Measurements from ENCODE around the gene NCKAP5.

NCKAP5 gene

DNA sequence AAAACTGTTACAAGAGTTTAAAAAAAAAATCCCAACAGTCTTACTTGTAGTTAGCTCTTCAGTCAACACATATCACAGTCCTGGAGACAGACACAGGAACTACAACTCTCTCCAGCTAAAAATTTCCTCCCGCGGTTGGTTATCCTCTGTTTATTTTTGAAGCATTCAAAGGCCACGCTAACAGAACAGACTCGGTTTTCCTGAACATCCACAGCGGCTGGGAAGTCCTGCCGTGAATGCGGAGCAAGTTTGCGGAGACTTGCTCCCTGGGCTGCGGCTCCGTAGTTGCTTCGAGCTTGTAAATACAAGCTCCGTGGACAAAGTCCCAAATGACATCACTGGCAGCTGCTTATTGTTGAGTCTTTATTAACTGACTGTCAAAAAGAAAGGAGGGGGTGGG lies at the start of gene NCKAP5:
Gene NCKAP5 (minus strand): TSS at position 292 of the 400 bp plus-strand sequence. CDS start 50,937 bp downstream, outside the sequence.
- DNase-seq, result peak; percentile 61

DNA sequence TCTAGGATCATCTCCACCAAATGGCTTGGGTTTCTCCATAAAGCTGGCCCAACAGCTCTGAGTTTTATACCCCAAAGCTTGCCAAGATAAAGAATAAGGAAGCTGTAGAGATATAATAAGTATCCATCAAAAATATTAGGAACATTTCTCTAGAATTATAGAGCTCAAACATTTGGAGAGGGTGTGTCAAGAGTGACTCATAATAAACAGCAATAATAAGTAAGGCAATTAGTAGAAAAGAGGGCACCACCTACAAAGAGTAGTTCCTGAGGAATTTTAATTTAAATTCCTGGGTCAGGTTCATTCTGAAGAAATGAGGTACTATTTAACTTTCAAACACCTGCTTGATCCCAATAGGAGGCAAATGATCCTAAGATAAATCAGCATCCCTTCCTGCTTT lies 41.4 kb upstream of the NCKAP5 start:
- DNase-seq, result no peak

DNA sequence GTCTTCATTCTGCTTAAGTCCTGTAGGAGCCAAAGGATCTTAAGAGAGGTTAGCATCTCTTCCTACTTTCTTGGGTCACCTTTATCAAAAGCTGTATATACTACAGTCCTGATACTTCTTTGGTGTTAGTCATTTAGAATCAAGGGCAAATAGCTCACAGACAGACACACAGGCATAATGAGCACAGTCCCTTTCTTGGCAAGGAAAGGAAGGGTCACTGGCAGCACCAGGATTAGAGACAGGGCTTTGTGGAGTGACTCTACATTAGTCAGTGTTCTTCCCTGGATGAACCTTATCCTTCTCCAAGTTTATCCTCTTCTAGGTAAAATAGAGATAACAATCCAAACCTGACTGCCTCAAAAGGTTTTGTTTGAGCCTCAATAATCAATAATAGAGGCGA lies 40.0 kb upstream of the NCKAP5 start:
- DNase-seq, result no peak

DNA sequence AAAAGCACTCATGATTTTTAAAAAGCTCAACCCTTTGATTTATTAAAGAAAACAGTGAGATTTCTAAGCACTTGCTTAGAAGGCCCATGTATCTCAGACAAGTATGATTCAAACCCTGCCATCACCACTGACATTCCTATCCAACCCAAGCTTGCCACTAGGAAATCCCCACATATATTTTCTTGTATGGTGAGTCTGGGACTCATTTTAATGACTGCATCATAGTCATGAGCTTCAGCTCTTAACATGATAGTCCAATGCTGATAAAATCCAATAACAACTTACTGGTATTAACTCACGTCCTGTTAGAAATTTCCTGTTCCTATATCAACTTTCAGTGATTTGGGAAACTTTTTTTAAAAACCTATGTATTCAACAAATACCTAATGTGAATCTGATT lies 39.4 kb upstream of the NCKAP5 start:
- DNase-seq, result no peak

DNA sequence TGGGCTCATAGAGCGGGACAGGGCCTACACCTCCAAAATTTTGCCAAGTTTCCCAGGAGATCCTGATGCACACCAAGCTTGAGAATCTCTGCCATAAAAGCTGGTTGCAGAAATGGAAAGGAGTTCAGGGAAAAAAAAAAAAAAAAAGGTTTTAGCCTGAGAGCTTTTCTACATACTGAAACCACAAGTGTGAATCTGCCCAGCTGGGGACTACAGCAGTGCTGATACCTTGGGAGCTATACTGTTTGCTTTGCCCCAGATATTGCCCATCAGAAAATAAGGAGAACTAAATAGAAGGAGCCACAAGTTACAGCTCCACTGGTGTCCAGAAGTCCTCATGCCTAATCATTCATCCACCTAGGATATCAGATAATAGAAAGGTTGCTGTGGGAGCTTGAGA lies 38.4 kb upstream of the NCKAP5 start:
- no peak for DNase-seq

DNA sequence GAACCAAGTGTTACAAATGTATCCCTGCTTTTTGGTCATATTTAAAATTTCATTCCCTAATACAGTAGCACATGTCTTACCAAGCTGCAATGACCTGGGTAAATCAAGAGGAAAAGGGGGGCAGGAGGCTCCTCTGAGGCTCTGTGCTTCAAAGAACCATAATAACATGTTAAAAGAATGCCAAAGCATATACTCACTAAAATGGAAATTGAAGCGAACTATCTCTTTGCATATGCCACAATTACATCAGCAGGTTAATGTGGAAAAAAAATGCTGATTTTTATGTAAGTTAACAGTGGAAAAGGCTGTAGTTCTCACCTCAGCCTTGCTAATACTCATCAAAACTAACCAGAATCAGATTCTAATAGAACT lies 37.5 kb upstream of the NCKAP5 start:
- DNase-seq, result no peak

DNA sequence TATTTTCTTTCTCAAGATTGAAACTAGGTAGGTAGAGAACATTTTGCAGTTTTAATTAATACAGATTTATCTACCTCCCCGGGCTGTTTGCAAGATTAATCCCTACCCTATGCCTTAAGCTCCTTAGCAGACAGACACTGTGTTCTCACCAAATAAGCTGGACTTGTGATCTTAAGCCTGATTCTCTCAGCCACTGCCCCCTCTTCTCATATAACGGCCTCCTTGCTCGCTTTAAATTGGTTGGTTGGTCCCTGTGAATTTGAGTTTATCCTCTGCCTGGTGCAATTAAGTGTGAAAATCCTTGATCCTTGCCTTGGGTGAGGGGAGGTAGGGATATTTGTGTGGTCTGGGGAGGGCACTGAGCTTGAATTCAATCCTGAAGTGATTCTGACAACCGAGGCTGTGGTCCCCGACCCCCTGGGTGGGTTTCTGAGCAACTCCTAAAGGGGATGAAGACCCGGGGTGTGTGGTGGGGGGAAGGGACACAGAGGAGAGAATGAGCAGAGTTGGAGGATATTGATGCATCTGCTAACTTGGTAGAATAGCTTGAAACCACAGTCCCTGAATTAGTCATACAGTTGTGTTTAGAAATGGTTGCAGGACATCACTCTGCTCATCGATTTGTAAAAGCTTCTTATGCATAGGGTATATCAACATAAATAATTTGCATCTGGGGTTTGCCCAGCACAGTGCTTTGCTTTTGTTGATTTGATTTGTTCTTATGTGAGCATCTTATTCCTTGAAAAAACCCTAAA lies 36.9 kb upstream of the NCKAP5 start:
- no peak for DNase-seq

DNA sequence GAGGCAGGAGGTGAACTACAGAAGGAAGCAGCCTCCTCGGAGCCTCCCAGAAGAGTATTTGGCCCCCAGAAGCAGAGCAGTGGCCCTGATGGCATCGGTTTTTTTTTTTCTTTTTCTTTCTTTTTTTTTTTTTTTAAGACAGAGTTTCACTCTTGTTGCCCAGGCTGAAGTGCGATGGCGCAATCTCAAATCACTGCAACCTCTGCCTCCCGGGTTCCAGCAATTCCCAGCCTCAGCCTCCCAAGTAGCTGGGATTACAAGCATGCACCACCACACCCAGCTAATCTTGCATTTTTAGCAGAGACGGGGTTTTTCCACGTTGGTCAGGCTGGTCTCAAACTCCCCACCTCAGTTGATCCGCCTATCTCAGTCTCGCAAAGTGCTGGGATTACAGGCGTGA lies 34.8 kb upstream of the NCKAP5 start:
- no peak for DNase-seq

DNA sequence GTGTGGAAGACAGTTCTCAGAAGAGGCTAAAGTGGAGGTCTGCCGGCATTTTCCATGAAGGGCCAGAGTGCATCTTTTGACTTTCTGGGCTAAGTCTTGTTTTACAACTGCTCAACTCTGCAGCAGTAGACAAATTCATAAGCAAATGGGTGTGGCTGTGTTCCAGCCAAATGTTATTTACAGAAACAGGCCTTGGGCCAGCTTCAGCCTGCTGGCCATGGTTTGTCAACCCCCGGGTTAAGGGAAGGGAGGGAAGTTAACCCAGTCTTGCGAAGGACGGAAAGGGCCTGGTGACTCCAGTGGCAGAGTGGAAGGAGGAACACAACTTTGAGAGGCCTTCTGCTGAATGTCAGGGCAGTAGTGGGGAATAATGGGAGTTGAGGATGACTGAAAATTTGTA lies 34.3 kb upstream of the NCKAP5 start:
- DNase-seq, result no peak

DNA sequence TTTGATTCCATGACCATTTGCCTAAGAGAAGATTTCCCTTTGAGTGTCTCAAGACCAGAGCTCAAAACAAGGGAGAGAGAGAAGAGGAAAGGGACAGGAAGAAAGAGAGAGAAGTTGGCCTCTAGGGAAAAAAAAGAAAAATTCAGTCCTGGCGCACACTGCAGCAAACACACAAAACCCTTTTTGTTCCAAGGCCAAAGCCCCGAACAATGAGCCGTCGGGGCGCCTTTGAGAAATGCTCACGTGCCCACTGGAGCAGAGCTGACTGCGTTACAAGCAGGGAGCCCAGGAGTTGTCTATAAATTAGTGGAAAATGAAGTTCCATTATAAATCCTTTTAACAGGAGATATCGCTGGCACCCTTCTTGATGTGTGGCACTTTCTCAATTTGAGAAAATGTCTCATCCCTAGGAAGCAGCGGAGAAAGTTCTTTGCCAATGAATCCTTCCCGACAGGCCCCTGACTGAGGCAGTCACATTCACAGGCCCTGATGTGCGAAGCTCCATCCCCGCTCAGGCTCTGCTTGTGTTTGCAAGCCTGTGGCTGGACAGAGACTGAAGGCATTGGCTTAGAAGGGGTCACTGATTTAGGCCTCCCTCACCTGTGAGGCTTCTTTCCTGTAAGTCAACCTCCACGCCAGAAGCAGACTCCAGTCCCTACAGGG lies 32.1 kb upstream of the NCKAP5 start:
- DNase-seq, result no peak

DNA sequence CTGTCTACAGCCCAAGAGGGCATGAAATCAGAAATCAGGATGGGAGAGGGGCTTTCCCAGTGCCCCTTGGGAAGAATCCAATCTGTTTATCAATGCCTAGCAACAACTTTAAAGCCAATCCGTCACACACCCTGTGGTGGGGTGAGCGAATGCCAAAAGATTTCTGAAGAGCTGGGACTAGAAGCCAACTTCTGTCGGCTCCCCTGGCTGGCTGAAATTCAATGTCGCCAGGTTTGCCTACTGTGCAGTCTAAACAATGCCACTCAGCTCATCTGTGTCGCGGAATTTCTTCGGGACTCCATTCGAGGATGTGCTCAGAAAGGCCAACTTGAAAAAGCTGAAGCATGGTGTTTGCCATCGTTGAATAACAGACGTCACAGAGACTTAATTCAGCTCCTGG lies 31.5 kb upstream of the NCKAP5 start:
- no peak for DNase-seq

DNA sequence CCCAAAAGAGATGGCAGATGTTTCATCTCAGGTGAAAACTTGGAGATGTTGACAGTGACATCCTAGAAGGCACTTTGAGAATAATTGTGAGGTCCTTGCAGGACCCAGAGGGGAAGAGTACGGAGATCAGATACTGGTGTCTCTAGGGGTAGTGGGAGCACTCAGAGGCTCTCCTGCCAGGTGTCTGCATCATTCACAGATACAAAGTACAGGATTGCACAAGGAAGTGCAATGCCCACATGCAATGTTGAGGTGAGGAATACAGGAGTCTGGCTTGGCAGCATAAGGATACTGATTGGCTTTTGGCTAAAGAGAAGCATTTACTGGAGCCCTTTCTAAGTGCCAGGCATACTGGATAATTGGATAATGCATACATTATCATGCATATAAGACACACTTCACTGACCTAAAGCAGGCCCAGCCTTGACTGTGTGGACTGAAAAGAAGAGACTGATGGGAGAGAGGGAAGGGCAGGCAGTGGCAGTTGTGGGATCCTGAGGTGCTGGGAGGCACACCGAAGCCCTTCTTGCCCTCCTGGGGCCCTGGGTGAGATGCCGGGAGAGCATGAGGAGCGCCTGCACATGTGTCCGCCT lies 31.0 kb upstream of the NCKAP5 start:
- DNase-seq, result no peak

DNA sequence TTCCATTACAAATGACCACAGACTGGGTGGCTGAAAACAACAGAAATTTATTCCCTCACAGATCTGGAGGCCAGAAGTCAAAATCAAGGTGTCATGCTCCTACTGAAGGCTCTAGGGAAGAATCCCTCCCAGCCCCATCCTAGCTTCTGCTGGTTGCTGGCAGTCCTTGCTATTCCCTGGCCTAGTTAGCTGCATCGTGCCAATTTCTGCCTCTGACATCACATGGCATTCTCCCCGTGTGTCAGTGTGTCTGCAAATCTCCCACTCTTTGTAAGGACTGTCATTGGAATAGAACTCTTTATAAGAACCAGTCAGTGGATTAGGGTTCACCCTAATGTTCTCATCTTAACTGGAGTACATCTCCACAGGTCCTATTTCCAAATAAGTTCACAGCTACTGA lies 30.5 kb upstream of the NCKAP5 start:
- no peak for DNase-seq

DNA sequence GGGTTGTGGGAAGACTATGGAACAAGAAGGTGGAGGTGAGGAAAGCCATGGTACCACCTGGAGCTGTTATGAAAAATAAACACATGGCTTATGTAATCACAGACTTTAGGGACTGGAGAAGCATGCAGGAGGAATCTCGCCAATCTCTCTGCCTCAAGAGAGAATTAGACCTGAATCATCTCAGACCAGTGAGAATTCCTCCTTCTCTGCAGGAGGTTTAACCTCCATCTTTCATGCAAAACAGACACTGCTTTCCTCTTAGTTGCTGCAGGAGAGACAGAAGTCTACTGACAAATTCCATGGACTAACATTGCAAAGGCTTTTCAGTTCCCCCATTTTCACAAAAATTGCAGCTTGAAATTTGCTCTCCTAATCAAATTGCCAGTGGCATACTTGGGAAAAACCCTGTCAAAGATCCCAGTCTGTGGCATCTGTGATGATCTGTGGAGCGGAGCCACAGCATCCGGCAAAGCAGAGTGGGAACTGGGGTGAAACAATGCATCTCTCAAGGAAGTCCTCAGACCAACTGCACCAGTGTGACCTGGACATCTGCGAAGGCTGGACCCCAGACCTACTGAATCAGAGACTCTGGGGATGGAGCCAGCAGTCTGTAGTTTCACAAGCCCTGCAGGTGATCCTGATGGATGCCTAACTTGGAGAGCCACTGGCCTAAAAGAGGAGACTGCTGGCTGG lies 28.6 kb upstream of the NCKAP5 start:
- DNase-seq, result no peak

DNA sequence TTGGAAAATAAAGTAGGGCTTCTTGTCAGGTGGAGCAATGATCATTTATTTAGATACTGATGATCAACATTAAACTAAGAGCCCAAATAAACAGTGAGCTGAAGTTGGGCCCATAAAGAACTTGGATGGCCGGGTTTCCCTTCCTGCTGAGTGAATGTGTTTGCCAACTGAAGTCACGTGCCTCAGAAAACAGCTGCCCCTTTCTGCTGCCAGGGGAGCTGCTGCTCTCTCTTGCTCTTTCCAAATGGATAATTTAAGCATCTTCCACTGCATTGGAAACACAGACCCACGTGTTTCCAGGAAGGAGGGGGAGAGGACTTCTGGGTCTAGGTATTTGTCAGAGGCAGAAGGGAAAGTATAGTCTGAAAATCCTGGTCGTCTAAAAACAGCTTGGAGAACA lies 22.9 kb upstream of the NCKAP5 start:
- peak; percentile 88 for DNase-seq

DNA sequence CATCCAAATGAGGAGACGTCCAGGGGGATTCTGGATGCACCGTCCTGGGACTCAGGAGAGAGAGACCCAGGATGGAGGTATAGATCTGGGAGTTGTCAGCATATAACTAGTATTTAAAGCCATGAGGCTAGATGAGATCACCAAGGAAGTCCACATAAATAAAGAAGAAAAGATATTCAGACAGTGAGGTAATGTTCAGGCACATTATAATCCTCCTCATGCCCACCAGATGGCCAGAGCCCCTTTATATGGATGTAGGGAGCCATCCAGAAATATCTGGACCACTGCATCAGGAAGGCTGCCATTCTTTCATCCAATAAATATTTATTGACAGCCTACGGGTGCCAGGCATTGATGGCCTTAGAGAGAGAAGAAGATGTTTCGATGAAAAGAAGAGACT lies 21.2 kb upstream of the NCKAP5 start:
- no peak for DNase-seq

DNA sequence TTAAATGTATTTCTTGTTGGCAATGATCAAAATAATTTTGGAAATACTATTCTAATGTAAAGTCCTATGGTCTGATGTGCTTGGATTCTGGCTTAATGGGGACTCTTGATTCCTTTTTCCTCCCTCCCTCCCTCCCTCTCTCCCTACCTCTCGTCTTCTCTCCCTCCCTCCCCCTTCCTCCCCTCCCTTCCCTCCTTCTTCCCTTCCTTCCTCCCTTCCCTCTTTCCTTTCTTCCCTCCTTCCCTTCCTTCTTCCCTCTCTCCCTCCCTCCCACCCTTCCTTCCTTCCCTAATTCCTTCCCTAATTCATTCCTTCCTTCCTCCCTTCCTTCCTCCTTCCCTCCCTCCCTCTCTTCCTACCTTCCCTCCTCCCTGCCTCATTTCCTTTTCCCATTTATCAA lies 19.9 kb upstream of the NCKAP5 start:
- no peak for DNase-seq

DNA sequence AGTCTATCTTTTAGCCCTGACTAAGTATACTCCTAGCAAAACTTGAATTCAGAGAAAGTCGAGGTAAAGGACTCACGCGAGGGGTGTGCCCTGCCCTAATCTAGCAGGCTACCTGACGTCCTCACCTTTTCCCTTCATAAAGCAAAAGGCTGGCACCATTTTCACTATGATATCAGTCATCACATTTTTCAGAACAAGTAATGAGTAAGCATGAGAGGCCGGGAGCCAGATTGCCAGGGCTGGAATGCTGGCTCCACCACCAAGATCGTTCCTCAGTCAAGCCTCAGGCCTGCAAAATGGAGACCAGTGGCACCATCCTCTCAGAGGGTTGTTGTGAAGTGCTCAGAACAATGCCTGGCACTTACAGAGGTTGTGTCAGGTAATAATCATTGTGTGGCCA lies 18.7 kb upstream of the NCKAP5 start:
- DNase-seq, result no peak

DNA sequence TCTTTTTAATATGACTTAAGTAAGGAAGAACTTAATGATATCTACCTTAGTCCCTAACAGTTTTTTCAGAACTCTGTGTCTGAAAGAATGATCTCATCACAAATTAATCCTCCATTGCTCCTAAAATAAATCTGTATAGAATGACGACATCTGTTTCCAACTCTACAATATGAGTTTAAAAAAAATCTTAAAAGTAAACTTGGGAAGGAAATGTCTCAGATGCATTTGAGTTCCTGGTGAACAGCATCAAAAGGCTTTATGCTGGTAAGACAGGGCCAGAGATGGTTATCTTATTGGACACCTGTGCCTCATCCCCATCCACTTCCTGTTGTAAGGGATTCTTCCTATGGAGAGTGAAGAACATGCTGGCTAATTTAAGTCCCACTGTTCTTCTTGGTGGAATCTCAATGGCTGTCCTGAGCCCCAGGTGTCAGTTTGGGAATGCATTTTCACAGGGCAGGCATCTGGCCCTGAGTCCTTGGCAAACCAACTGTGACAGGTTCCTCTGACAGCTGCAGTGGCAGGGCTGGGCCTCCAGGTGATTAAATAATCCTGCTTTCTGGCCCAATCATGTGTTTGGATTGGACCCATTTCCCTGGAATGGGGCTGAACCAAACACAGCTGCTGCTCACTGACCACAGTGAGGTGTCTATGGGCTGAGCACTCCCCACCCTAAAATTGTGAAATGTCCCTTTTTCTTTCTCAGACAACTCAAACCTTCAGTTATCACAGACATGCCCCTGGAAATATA lies 12.9 kb upstream of the NCKAP5 start:
- peak; percentile 16 for DNase-seq

DNA sequence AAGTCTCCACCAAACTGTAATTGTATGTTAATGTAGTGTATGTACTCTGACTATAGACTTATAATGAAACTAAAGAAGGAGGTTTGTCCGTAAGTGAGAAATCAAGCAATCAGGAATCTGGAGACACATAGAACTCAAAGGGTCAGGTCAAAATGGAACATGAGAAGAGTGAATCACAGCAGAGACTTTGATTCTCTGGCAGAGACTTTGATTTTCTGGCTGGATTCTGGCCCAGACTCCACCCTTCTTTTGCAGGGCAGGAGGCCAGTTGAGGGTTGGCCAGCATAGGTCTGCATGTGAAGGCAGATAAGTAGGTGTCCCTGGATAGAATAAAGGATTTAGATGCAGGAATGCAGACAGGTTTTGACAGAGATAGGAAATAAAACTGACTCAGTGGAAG lies 11.0 kb upstream of the NCKAP5 start:
- DNase-seq, result no peak

DNA sequence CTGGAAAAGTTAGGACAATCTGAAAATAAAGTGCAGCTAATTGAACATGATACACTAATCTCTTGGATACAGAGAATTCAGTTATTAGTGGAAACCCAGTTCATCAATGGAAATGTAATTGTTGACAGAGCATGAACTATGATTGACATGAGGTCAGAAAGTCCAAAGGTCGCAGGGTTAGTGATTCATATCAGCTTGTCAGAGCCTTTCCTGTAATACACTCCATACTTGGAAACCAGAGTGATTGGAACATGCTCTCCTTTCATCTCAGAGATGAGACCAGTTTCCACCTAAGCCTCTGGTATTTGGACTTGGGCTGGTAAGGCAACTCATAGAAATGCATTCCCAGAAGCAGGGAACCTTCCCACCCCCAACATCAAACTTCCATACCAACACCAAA lies 8.5 kb upstream of the NCKAP5 start:
- DNase-seq, result no peak

DNA sequence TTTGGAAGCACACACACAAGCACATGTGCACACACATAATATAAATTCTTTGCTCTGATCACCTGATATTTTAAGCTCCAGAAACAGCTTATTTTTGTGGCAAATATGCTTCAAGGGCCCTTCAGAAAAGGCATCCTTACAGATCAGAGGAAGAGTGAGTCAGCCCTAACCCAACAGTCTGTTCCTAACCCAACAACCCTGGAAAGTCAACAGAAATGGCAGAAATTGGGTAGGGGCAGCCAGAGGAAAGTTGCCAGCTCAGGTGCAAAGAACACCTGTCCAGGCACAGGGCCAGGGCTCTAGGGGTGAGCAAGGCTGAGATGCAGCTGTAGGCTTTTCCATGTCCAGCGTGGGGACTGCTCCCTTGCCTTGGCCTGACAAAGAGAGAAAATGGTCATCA lies 6.4 kb upstream of the NCKAP5 start:
- DNase-seq, result no peak

DNA sequence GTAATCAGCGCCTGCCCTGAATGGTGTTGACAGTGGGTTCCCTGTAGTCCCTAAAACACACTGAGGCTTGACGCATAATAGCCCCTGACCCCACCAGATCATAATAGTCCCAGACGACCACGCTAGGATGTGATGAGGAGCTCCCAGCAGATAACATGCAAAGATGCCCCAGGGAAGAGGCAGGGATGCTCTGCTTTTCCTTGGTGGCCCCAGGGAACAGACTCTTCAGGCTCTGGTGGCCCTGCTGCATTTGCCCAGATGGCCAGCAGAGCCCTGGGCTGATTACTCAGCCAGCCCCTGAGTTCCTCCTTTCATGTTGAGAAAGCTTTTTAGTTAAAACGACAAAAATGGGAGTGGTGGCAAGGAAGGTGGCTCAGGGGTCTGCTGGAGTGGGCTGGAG lies 5.9 kb upstream of the NCKAP5 start:
- no peak for DNase-seq
